Liver (tissue), 9 donors: ENCODE data around the gene PCBP4. TPM values are rescaled to one million over a fixed set of nuclear protein-coding genes. Genes with fewer than 3 reads are reported as not detected.

ENCODE experiments used
- DNase-seq: peaks from one replicate; pipeline ENCODE4 v3.0.0-alpha.2; 2017; ENCODE audit warnings: low spot score
- H3K27ac ChIP-seq, 2 donors: one replicate each; pipeline ENCODE4 v1.7.0; 2013; ENCODE audit warnings: inconsistent platforms in 2 of 2, low read length in 2 of 2, control low read depth in 1 of 2, low read depth in 1 of 2, mild to moderate bottlenecking in 1 of 2
- H3K27me3 ChIP-seq, 4 donors: one replicate each; pipeline versions ENCODE4 v1.6.1 to v1.7.0; 2013; ENCODE audit warnings: low read length in 3 of 4, inconsistent platforms in 1 of 4, mild to moderate bottlenecking in 1 of 4, moderate library complexity in 1 of 4; ENCODE audit not compliant: control insufficient read depth in 4 of 4, insufficient read depth in 4 of 4
- H3K36me3 ChIP-seq, 4 donors: one replicate each; pipeline versions ENCODE4 v1.6.1 to v1.7.0; 2013; ENCODE audit warnings: low read length in 3 of 4, mild to moderate bottlenecking in 3 of 4, low read depth in 1 of 4, moderate library complexity in 1 of 4; ENCODE audit not compliant: control insufficient read depth in 4 of 4, insufficient read depth in 3 of 4
- H3K4me1 ChIP-seq, 4 donors: one replicate each; pipeline versions ENCODE4 v1.6.1 to v1.7.0; 2013; ENCODE audit warnings: low read length in 3 of 4, mild to moderate bottlenecking in 3 of 4, moderate library complexity in 1 of 4; ENCODE audit not compliant: control insufficient read depth in 4 of 4, insufficient read depth in 4 of 4
- H3K4me3 ChIP-seq, 3 donors: one replicate each; pipeline versions ENCODE4 v1.6.1 to v1.7.0; 2013; ENCODE audit warnings: low read length in 3 of 3, control low read depth in 1 of 3, low read depth in 1 of 3, mild to moderate bottlenecking in 1 of 3
- H3K9ac ChIP-seq, 2 donors: one replicate each; pipeline ENCODE4 v1.7.0; 2013; ENCODE audit warnings: low read length in 2 of 2, mild to moderate bottlenecking in 2 of 2, moderate library complexity in 2 of 2, control low read depth in 1 of 2, low read depth in 1 of 2
- H3K9me3 ChIP-seq, 4 donors: one replicate each; pipeline versions ENCODE4 v1.6.1 to v1.7.0; 2013; ENCODE audit warnings: low read length in 3 of 4; ENCODE audit not compliant: control insufficient read depth in 4 of 4
- EGR1 ChIP-seq, 2 donors: IDR thresholded peaks; 2 replicates each; pipeline ENCODE4 v1.6.1; 2016 to 2018; ENCODE audit warnings: antibody characterized with exemption in 2 of 2, low read depth in 2 of 2
- FOXA1 ChIP-seq: IDR thresholded peaks from 2 replicates; pipeline ENCODE4 v1.6.1; 2016; ENCODE audit warnings: antibody characterized with exemption
- FOXA2 ChIP-seq: IDR thresholded peaks from 2 replicates; pipeline ENCODE4 v1.6.1; 2016; ENCODE audit warnings: antibody characterized with exemption
- GABPA ChIP-seq, 2 donors: IDR thresholded peaks in 1 of 2; conservative IDR thresholded peaks in 1 of 2; 2 replicates each; pipeline ENCODE4 v1.6.1; 2016; ENCODE audit warnings: antibody characterized with exemption in 2 of 2, mild to moderate bottlenecking in 1 of 2, moderate library complexity in 1 of 2
- HNF4A ChIP-seq, 2 donors: conservative IDR thresholded peaks; 2 replicates each; pipeline ENCODE4 v1.6.1; 2016; ENCODE audit warnings: antibody characterized with exemption in 2 of 2, mild to moderate bottlenecking in 2 of 2
- HNF4G ChIP-seq: IDR thresholded peaks from 2 replicates; pipeline ENCODE4 v1.6.1; 2016; ENCODE audit warnings: antibody characterized with exemption
- JUND ChIP-seq, 2 donors: IDR thresholded peaks; 2 replicates each; pipeline ENCODE4 v1.6.1; 2016; ENCODE audit warnings: antibody characterized with exemption in 2 of 2
- NR2F2 ChIP-seq: IDR thresholded peaks from 2 replicates; pipeline ENCODE4 v1.6.1; 2016; ENCODE audit warnings: antibody characterized with exemption
- RAD21 ChIP-seq, 2 donors: IDR thresholded peaks; 2 replicates each; pipeline ENCODE4 v1.6.1; 2016; ENCODE audit warnings: antibody characterized with exemption in 2 of 2, mild to moderate bottlenecking in 2 of 2
- RXRA ChIP-seq, 2 donors: IDR thresholded peaks; 2 replicates each; pipeline ENCODE4 v1.6.1; 2017 to 2018; ENCODE audit warnings: antibody characterized with exemption in 2 of 2, mild to moderate bottlenecking in 1 of 2
- SP1 ChIP-seq: IDR thresholded peaks from 2 replicates; pipeline ENCODE4 v1.6.1; 2018; ENCODE audit warnings: antibody characterized with exemption, mild to moderate bottlenecking
- TAF1 ChIP-seq: conservative IDR thresholded peaks from 2 replicates; pipeline ENCODE4 v1.6.1; 2016; ENCODE audit warnings: antibody characterized with exemption, mild to moderate bottlenecking
- WGBS: extraction: QIAGEN DNeasy Blood & Tissue Kit; methylation state at CpG from one replicate; pipeline ENCODE4 v1.1.7; 2013; 5-methylcytosine and 5-hydroxymethylcytosine counted together
- polyA plus RNA-seq, 2 donors: library from polyadenylated mRNA; stranded (reverse) in 1 of 2; unstranded in 1 of 2; fragments of 200-250 nt in 1 of 2; fragments of >200 nt in 1 of 2; fragmentation: Nextera tagmentation in 1 of 2; extraction: Ambion mirVana in 1 of 2; gene quantifications; one replicate each; pipeline versions ENCODE4 v1.2.1 to v1.2.3, GENCODE V29; 2013 to 2015
- total RNA-seq, 2 donors: library from RNA; depleted of rRNA; stranded (reverse); fragments of >200 nt; gene quantifications; one replicate each; pipeline ENCODE4 v1.2.3, GENCODE V29; 2014
- TF ChIP-seq, protein P1 (sequence below): IDR thresholded peaks from 2 replicates; pipeline ENCODE4 v1.6.1; 2016; ENCODE audit warnings: antibody characterized with exemption
- TF ChIP-seq, protein P2 (sequence below): IDR thresholded peaks from 2 replicates; pipeline ENCODE4 v1.6.1; 2016; ENCODE audit warnings: antibody characterized with exemption
- TF ChIP-seq, protein P3 (sequence below): IDR thresholded peaks from 2 replicates; pipeline ENCODE4 v1.6.1; 2016; ENCODE audit warnings: antibody characterized with exemption, mild to moderate bottlenecking
- TF ChIP-seq, protein P4 (sequence below): fragments of 150-350 bp; IDR thresholded peaks from 2 replicates; pipeline ENCODE4 v1.5.1; 2017; ENCODE audit warnings: improper control_type of control experiment, low read depth, low read length; ENCODE audit not compliant: missing input control
- donor health status: healthy.
- donor health status: healthy.
- donor health status: healthy.
- donor health status: healthy.
- donor health status: healthy.

PCBP4 gene
- total and polyA plus RNA-seq, 4 donors, result 2.7 to 7.9 (median 4.5) TPM

DNA sequence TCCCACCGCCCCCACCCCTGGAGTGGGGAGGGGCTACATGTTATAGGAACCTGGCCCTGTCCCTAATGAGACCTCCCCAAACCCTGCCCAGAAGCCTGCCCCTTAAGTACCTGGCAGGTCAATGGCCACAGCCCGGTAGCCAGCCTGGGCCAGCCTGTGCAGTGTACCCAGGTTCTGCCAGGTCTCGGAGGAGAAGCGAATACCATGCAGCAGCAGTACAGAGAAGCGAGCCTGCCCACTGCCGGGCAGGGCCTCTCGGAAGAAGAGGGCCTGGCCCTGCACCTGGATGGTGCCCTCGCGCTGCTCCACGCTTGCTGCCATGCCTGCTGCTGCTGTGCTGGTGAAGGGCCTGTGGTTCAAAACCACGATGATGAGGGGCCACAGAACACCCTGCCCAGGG lies 4.1 kb upstream of the PCBP4 start:
- no peak for DNase-seq

More for the DNA sequence above, 4.1 kb upstream of the PCBP4 start:
- no peaks in the 10 kb centered on the region for H3K36me3 ChIP-seq
- no peak for TF ChIP-seq NR2F2
- no peak for TF ChIP-seq FOXA1
- TF ChIP-seq, protein P1, sequence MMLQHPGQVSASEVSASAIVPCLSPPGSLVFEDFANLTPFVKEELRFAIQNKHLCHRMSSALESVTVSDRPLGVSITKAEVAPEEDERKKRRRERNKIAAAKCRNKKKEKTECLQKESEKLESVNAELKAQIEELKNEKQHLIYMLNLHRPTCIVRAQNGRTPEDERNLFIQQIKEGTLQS, result no peak
- TF ChIP-seq EGR1 (IDR thresholded peaks at IDR 0.05; ENCODE audit: low read depth in 2 of 2), result no peak
- no peak for TF ChIP-seq HNF4G
- TF ChIP-seq, protein P2, sequence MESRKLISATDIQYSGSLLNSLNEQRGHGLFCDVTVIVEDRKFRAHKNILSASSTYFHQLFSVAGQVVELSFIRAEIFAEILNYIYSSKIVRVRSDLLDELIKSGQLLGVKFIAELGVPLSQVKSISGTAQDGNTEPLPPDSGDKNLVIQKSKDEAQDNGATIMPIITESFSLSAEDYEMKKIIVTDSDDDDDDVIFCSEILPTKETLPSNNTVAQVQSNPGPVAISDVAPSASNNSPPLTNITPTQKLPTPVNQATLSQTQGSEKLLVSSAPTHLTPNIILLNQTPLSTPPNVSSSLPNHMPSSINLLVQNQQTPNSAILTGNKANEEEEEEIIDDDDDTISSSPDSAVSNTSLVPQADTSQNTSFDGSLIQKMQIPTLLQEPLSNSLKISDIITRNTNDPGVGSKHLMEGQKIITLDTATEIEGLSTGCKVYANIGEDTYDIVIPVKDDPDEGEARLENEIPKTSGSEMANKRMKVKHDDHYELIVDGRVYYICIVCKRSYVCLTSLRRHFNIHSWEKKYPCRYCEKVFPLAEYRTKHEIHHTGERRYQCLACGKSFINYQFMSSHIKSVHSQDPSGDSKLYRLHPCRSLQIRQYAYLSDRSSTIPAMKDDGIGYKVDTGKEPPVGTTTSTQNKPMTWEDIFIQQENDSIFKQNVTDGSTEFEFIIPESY, result no peak
- TF ChIP-seq GABPA (IDR thresholded peaks at IDR 0.05 in 1 of 2, conservative IDR thresholded peaks at IDR 0.05 in 1 of 2), result no peak
- TF ChIP-seq, protein P3, sequence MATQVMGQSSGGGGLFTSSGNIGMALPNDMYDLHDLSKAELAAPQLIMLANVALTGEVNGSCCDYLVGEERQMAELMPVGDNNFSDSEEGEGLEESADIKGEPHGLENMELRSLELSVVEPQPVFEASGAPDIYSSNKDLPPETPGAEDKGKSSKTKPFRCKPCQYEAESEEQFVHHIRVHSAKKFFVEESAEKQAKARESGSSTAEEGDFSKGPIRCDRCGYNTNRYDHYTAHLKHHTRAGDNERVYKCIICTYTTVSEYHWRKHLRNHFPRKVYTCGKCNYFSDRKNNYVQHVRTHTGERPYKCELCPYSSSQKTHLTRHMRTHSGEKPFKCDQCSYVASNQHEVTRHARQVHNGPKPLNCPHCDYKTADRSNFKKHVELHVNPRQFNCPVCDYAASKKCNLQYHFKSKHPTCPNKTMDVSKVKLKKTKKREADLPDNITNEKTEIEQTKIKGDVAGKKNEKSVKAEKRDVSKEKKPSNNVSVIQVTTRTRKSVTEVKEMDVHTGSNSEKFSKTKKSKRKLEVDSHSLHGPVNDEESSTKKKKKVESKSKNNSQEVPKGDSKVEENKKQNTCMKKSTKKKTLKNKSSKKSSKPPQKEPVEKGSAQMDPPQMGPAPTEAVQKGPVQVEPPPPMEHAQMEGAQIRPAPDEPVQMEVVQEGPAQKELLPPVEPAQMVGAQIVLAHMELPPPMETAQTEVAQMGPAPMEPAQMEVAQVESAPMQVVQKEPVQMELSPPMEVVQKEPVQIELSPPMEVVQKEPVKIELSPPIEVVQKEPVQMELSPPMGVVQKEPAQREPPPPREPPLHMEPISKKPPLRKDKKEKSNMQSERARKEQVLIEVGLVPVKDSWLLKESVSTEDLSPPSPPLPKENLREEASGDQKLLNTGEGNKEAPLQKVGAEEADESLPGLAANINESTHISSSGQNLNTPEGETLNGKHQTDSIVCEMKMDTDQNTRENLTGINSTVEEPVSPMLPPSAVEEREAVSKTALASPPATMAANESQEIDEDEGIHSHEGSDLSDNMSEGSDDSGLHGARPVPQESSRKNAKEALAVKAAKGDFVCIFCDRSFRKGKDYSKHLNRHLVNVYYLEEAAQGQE, result no peak
- no peak for TF ChIP-seq FOXA2
- TF ChIP-seq RXRA (IDR thresholded peaks at IDR 0.05), result no peak
- TF ChIP-seq JUND (IDR thresholded peaks at IDR 0.05), result no peak
- no peak for TF ChIP-seq HNF4A (conservative IDR thresholded peaks at IDR 0.05)
- TF ChIP-seq, protein P4, sequence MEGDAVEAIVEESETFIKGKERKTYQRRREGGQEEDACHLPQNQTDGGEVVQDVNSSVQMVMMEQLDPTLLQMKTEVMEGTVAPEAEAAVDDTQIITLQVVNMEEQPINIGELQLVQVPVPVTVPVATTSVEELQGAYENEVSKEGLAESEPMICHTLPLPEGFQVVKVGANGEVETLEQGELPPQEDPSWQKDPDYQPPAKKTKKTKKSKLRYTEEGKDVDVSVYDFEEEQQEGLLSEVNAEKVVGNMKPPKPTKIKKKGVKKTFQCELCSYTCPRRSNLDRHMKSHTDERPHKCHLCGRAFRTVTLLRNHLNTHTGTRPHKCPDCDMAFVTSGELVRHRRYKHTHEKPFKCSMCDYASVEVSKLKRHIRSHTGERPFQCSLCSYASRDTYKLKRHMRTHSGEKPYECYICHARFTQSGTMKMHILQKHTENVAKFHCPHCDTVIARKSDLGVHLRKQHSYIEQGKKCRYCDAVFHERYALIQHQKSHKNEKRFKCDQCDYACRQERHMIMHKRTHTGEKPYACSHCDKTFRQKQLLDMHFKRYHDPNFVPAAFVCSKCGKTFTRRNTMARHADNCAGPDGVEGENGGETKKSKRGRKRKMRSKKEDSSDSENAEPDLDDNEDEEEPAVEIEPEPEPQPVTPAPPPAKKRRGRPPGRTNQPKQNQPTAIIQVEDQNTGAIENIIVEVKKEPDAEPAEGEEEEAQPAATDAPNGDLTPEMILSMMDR, result no peak
- TF ChIP-seq TAF1, result no peak
- TF ChIP-seq RAD21 (IDR thresholded peaks at IDR 0.05), result no peak
- TF ChIP-seq SP1, result no peak
- WGBS, result 84% methylated on average over 11 of the region's 11 CpGs
- peak overlapping the region; percentile 29 to 30 for H3K27ac ChIP-seq
- H3K9ac ChIP-seq, result no peak overlapping the region
- no peaks in the 10 kb centered on the region for H3K9me3 ChIP-seq
- H3K4me1 ChIP-seq, result peaks cover 18 to 68% (median 59%) of the 10 kb centered on the region in 4 donors
- no peaks in the 10 kb centered on the region for H3K27me3 ChIP-seq
- no peak overlapping the region for H3K4me3 ChIP-seq
